GM12864 (cell line): ENCODE data around the gene WWOX.

Source experiments
- DNase-seq: peaks from one replicate; pipeline ENCODE4 v3.0.0-alpha.2; 2011; ENCODE audit warnings: low read depth
- H3K4me3 ChIP-seq: 2 replicates; pipeline ENCODE4 v1.5.1; 2011; ENCODE audit warnings: mild to moderate bottlenecking, low read depth, low read length, control low read depth
- TF ChIP-seq, protein P1 (sequence below): IDR thresholded peaks from 2 replicates; pipeline ENCODE4 v1.5.1; 2011; ENCODE audit warnings: low read depth, mild to moderate bottlenecking, moderate library complexity, low read length, control low read depth, inconsistent platforms; ENCODE audit errors: missing control alignments

WWOX gene

GRCh38 chr16:78284326-78284725, 184.9 kb downstream of the WWOX start:
- TF ChIP-seq, protein P1, sequence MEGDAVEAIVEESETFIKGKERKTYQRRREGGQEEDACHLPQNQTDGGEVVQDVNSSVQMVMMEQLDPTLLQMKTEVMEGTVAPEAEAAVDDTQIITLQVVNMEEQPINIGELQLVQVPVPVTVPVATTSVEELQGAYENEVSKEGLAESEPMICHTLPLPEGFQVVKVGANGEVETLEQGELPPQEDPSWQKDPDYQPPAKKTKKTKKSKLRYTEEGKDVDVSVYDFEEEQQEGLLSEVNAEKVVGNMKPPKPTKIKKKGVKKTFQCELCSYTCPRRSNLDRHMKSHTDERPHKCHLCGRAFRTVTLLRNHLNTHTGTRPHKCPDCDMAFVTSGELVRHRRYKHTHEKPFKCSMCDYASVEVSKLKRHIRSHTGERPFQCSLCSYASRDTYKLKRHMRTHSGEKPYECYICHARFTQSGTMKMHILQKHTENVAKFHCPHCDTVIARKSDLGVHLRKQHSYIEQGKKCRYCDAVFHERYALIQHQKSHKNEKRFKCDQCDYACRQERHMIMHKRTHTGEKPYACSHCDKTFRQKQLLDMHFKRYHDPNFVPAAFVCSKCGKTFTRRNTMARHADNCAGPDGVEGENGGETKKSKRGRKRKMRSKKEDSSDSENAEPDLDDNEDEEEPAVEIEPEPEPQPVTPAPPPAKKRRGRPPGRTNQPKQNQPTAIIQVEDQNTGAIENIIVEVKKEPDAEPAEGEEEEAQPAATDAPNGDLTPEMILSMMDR, result no peak
- DNase-seq, result no peak
- no peak overlapping the region for H3K4me3 ChIP-seq

GRCh38 chr16:78284957-78285434, 185.5 kb downstream of the WWOX start:
- TF ChIP-seq, protein P1, result no peak
- H3K4me3 ChIP-seq, result no peak overlapping the region
- no peak for DNase-seq

DNA sequence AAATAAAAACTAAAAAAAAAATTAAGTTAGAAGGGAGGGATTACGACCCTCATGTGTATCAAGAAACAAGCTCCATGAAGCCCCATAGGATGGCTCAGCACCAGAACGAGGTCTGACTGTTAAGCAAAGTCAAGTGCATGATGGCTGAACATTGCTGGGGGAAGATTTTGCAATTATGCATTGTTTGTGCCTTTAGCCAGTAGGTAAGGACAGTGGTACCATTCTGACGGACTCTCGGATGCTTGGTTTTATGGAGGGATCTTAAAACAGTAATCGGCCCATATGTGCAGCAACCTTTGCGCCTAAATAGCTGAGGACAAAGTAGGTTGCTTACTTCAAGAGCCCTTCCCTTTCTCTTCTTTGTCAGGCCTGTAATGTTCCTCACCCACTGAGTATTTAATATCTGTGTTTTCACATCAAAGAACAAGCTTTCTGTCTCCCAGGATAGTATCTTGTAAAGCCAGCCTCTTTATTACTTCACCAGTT, 186.0 kb downstream of the WWOX start:
- TF ChIP-seq, protein P1, result no peak
- DNase-seq, result no peak
- no peak overlapping the region for H3K4me3 ChIP-seq

DNA sequence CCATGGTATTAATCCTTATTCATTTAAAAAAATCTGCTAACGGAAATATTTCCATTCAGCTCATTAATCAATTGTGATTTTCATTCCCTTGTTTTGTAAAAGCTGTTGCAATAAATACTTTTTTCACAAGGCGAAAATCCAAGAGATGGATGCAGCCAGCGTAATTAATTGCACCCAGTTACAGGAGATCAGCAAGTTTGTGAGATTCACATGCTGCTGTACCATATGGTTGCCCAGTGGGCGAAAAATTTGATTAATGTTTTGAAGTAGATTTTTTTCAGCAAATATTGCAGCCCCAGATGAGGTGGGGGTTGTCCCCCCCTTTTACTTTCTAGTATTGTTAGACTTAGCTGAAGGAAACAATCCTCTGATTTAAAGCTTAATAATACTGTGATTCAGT, 186.6 kb downstream of the WWOX start:
- TF ChIP-seq, protein P1, result no peak
- no peak overlapping the region for H3K4me3 ChIP-seq
- DNase-seq, result no peak

DNA sequence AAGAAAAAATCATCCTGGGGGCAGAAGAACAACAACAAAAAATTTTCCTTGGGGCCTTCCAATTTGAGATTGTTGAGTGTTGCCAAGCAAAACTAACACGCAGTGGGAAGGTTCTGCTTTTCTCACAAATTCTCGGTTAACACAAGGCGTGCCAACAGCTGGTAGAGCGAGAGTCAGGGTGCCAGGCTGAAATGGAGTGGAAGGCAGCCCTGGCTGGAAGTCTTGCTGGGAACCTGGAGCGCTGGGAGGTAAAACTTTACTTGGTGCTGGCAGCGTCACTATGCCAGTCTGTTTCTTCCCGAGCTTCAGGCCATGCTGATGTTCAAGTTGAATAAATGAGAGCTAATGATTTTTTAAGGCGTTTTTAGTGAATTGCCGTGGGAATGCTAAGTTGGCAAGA, 189.4 kb downstream of the WWOX start:
- DNase-seq, result no peak
- no peak overlapping the region for H3K4me3 ChIP-seq
- TF ChIP-seq, protein P1, result no peak

GRCh38 chr16:78289373-78289772, 189.9 kb downstream of the WWOX start:
- no peak for DNase-seq
- TF ChIP-seq, protein P1, result no peak

DNA sequence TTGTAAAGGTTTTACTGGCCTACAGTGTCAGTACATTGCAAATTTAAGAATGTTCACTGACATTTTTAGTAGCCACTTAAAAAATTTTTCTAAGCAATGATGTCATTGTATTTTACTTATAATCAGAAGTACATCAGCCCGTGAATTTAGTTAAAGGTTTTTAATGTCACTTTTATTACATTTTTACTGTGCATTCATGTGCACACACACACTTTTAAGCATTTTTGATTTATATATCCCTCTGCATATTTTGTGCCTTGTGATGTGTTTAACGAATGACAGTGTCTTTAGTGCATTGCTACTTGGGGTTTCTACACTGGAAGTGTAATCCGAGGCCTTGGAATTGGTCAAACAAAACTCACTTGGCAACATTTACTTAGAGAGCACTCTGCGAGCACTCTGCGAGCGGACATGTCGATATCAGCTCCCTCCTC, 190.4 kb downstream of the WWOX start:
- TF ChIP-seq, protein P1, result no peak
- H3K4me3 ChIP-seq, result no peak overlapping the region
- DNase-seq, result no peak

More at GRCh38 chr16:78289373-78289772, 189.9 kb downstream of the WWOX start:
- no peak overlapping the region for H3K4me3 ChIP-seq
